Mesendoderm (in vitro differentiated cells): ENCODE data around the gene MEGF9.

Source experiments
- DNase-seq: peaks from one replicate; pipeline ENCODE4 v3.0.0; 2013
- H2AK5ac ChIP-seq: 2 replicates; pipeline ENCODE4 v1.6.1; 2013; ENCODE audit warnings: low read length, inconsistent platforms
- H2BK120ac ChIP-seq: 2 replicates; pipeline ENCODE4 v1.6.1; 2013; ENCODE audit warnings: low read depth, mild to moderate bottlenecking, low read length, moderate library complexity, mixed read lengths
- H2BK15ac ChIP-seq: replicated peaks from 2 replicates; pipeline ENCODE4 v1.6.1; 2013; ENCODE audit warnings: low read depth, mild to moderate bottlenecking, moderate library complexity
- H2BK5ac ChIP-seq: 2 replicates; pipeline ENCODE4 v1.6.1; 2013; ENCODE audit warnings: low read length, inconsistent platforms
- H3K18ac ChIP-seq: 2 replicates; pipeline ENCODE4 v1.6.1; 2013; ENCODE audit warnings: mild to moderate bottlenecking, low read length, mixed read lengths
- H3K23ac ChIP-seq: one replicate; pipeline ENCODE4 v1.6.1; 2013; ENCODE audit warnings: low read length
- H3K27ac ChIP-seq: 2 replicates; pipeline ENCODE4 v1.5.1; 2013; ENCODE audit warnings: low read depth, mild to moderate bottlenecking, inconsistent platforms, low read length, moderate library complexity
- H3K27me3 ChIP-seq: 2 replicates; pipeline ENCODE4 v1.6.1; 2013; ENCODE audit warnings: low read length, control low read depth, mild to moderate bottlenecking, inconsistent platforms; ENCODE audit not compliant: insufficient read depth, poor library complexity
- H3K36me3 ChIP-seq: 2 replicates; pipeline ENCODE4 v1.6.1; 2013; ENCODE audit warnings: low read length, inconsistent platforms; ENCODE audit not compliant: control insufficient read depth, insufficient read depth
- H3K4ac ChIP-seq: one replicate; pipeline ENCODE4 v1.6.1; 2013; ENCODE audit warnings: low read depth, mild to moderate bottlenecking, low read length, moderate library complexity
- H3K4me1 ChIP-seq: 2 replicates; pipeline ENCODE4 v1.6.1; 2013; ENCODE audit warnings: low read depth, low read length, inconsistent platforms; ENCODE audit not compliant: control insufficient read depth
- H3K4me2 ChIP-seq: 2 replicates; pipeline ENCODE4 v1.6.1; 2013; ENCODE audit warnings: low read length
- H3K4me3 ChIP-seq: 2 replicates; pipeline ENCODE4 v1.5.1; 2013; ENCODE audit warnings: mild to moderate bottlenecking, low read length
- H3K56ac ChIP-seq: one replicate; pipeline ENCODE4 v1.6.1; 2013; ENCODE audit warnings: low read length
- H3K79me1 ChIP-seq: 2 replicates; pipeline ENCODE4 v1.6.1; 2013; ENCODE audit warnings: low read length, inconsistent platforms
- H3K79me2 ChIP-seq: 2 replicates; pipeline ENCODE4 v1.6.1; 2013; ENCODE audit warnings: mild to moderate bottlenecking, low read length; ENCODE audit not compliant: control insufficient read depth, insufficient read depth
- H3K9ac ChIP-seq: 2 replicates; pipeline ENCODE4 v1.6.1; 2013; ENCODE audit warnings: low read length, inconsistent platforms
- H4K5ac ChIP-seq: one replicate; pipeline ENCODE4 v1.6.1; 2013; ENCODE audit warnings: low read length
- H4K8ac ChIP-seq: one replicate; pipeline ENCODE4 v1.6.1; 2013; ENCODE audit warnings: low read depth, mild to moderate bottlenecking, control low read depth, low read length, moderate library complexity
- WGBS: extraction: QIAGEN DNeasy Blood & Tissue Kit; methylation state at CpG from one replicate; pipeline ENCODE4 v1.1.7; 2013; ENCODE audit warnings: low lambda C conversion rate, missing lambda C conversion rate; ENCODE audit not compliant: insufficient coverage; ENCODE audit errors: extremely low coverage; 5-methylcytosine and 5-hydroxymethylcytosine counted together

MEGF9 gene

GRCh38 chr9:120609636-120610035 lies 104.6 kb downstream of the MEGF9 start:
- Histone ChIP-seq H3K79me2 (no peaks in the 10 kb centered on the region), H3K27ac (no peak overlapping the region), H4K8ac (no peak overlapping the region), H2AK5ac (no peak overlapping the region), H2BK15ac (no peak overlapping the region), H3K4ac (no peak overlapping the region), H3K18ac (no peak overlapping the region), H3K23ac (no peak overlapping the region), H4K5ac (no peak overlapping the region), H2BK120ac (no peak overlapping the region), H2BK5ac (no peak overlapping the region), H3K56ac (no peak overlapping the region), H3K36me3 (no peaks in the 10 kb centered on the region), H3K9ac (no peak overlapping the region), H3K4me1 (no peaks in the 10 kb centered on the region), H3K4me3 (no peak overlapping the region), H3K27me3 (no peaks in the 10 kb centered on the region), H3K4me2 (no peak overlapping the region), H3K79me1 (no peaks in the 10 kb centered on the region)
- WGBS = no CpG with 5 or more reads among the region's 2 CpGs
- DNase-seq = no peak

DNA sequence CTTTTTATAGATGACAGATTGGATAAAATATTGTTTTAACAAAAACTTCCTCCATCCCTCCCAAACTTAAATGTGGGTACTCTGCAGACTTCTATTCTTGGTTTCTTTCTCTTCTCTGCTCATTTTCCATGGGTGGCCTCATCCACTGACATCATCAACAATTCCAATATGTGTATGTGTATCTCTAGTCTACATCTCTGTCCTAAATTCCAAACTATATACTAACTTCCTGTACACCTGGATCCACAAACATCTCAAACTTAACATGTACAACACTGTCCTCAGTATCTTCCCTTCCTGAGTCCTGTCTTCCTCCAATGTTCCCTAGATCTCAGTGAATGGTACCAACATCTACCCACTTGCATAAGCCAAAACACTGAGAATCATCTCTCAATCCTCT lies 105.8 kb downstream of the MEGF9 start:
- Histone ChIP-seq H3K27me3 (no peaks in the 10 kb centered on the region), H3K4me1 (no peaks in the 10 kb centered on the region), H3K18ac (no peak overlapping the region), H3K36me3 (no peaks in the 10 kb centered on the region), H2BK120ac (no peak overlapping the region), H3K79me1 (no peaks in the 10 kb centered on the region), H3K23ac (no peak overlapping the region), H3K4ac (no peak overlapping the region), H2BK15ac (no peak overlapping the region), H3K79me2 (no peaks in the 10 kb centered on the region), H4K5ac (no peak overlapping the region), H3K4me3 (no peak overlapping the region), H2AK5ac (no peak overlapping the region), H3K4me2 (no peak overlapping the region), H3K9ac (no peak overlapping the region), H3K27ac (no peak overlapping the region), H3K56ac (no peak overlapping the region), H4K8ac (no peak overlapping the region), H2BK5ac (no peak overlapping the region)
- no peak for DNase-seq

DNA sequence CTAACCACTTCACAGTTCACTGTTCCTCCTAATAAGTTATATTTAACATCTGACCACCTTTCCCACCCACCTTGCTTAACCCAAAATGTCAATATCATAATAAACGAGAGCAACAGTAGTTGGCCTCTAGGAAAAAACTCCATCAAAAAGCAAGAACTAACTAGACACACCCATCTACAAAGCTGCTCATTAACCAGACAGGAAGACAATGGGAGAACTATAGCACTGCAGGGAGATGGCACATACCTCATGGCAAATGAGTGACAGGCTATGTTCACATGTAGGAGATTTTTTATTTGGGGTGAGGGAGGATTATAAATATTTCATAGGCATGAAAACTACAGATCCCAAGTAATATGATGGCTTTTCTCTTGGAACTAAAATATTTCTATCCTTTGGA lies 110.7 kb downstream of the MEGF9 start:
- Histone ChIP-seq H3K4me2 (no peak overlapping the region), H2BK120ac (no peak overlapping the region), H2BK15ac (no peak overlapping the region), H2BK5ac (no peak overlapping the region), H3K4ac (no peak overlapping the region), H3K23ac (no peak overlapping the region), H3K56ac (no peak overlapping the region), H4K5ac (no peak overlapping the region), H3K27me3 (no peaks in the 10 kb centered on the region), H3K9ac (no peak overlapping the region), H3K4me3 (no peak overlapping the region), H3K27ac (no peak overlapping the region), H2AK5ac (no peak overlapping the region), H3K36me3 (no peaks in the 10 kb centered on the region), H3K79me2 (no peaks in the 10 kb centered on the region), H4K8ac (no peak overlapping the region), H3K18ac (no peak overlapping the region), H3K79me1 (no peaks in the 10 kb centered on the region), H3K4me1 (no peaks in the 10 kb centered on the region)
- no CpG with 5 or more reads among the region's 1 CpG for WGBS
- DNase-seq = no peak

DNA sequence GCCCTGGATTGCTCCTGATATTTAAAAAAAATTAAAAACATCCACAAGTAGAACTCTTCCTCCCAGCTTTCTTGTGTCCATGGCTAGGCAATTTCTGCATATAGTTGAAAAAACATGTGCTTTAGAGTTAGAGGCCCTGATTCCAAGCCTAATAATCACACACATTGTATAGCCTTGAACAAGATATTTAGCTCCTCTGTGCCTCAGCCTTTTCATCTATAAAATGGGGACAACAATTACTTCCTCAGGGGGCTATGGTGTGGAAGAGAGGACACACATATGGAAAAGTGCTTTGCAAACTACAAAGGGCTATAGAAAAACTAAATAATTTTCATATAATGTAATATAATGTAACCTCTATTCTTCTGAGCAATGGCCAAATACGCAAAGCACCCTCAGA lies 111.3 kb downstream of the MEGF9 start:
- WGBS = no CpG with 5 or more reads among the region's 1 CpG
- Histone ChIP-seq H3K4me2 (no peak overlapping the region), H3K79me1 (no peaks in the 10 kb centered on the region), H3K23ac (no peak overlapping the region), H2BK120ac (no peak overlapping the region), H3K9ac (no peak overlapping the region), H3K27ac (no peak overlapping the region), H3K36me3 (no peaks in the 10 kb centered on the region), H3K4ac (no peak overlapping the region), H3K4me3 (no peak overlapping the region), H3K79me2 (no peaks in the 10 kb centered on the region), H3K27me3 (no peaks in the 10 kb centered on the region), H3K18ac (no peak overlapping the region), H2BK15ac (no peak overlapping the region), H2BK5ac (no peak overlapping the region), H4K8ac (peak overlapping the region; percentile 28), H3K4me1 (no peaks in the 10 kb centered on the region), H3K56ac (no peak overlapping the region), H4K5ac (no peak overlapping the region), H2AK5ac (no peak overlapping the region)
- no peak for DNase-seq

DNA sequence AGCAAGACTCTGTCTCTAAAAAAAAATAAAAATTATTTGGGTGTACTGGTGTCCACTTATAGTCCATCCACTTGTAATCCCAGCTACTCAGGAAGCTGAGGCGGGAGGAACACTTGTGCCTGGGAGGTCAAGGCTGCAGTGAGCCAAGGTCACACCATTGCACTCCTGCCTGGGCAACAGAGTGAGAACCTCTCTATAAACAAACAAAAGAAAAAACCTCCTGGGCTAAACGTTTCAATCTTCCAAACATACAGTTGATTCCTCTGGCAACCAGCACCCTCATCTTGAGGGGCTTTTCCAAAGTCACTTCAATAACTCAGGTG lies 120.4 kb downstream of the MEGF9 start:
- no peak overlapping the region for H3K18ac ChIP-seq
- H3K9ac ChIP-seq = no peak overlapping the region
- no peaks in the 10 kb centered on the region for H3K79me2 ChIP-seq
- H2BK120ac ChIP-seq = no peak overlapping the region
- no peak overlapping the region for H2BK5ac ChIP-seq
- no peak overlapping the region for H4K8ac ChIP-seq
- H2BK15ac ChIP-seq = no peak overlapping the region
- no peaks in the 10 kb centered on the region for H3K4me1 ChIP-seq
- H3K79me1 ChIP-seq = no peaks in the 10 kb centered on the region
- H2AK5ac ChIP-seq = no peak overlapping the region
- no peak overlapping the region for H3K4ac ChIP-seq
- H3K27ac ChIP-seq = no peak overlapping the region
- no peak overlapping the region for H3K23ac ChIP-seq
- H3K4me3 ChIP-seq = no peak overlapping the region
- DNase-seq = no peak
- WGBS = no CpG with 5 or more reads among the region's 2 CpGs
- no peaks in the 10 kb centered on the region for H3K27me3 ChIP-seq
- H3K36me3 ChIP-seq = no peaks in the 10 kb centered on the region
- no peak overlapping the region for H3K56ac ChIP-seq
- no peak overlapping the region for H4K5ac ChIP-seq
- no peak overlapping the region for H3K4me2 ChIP-seq

DNA sequence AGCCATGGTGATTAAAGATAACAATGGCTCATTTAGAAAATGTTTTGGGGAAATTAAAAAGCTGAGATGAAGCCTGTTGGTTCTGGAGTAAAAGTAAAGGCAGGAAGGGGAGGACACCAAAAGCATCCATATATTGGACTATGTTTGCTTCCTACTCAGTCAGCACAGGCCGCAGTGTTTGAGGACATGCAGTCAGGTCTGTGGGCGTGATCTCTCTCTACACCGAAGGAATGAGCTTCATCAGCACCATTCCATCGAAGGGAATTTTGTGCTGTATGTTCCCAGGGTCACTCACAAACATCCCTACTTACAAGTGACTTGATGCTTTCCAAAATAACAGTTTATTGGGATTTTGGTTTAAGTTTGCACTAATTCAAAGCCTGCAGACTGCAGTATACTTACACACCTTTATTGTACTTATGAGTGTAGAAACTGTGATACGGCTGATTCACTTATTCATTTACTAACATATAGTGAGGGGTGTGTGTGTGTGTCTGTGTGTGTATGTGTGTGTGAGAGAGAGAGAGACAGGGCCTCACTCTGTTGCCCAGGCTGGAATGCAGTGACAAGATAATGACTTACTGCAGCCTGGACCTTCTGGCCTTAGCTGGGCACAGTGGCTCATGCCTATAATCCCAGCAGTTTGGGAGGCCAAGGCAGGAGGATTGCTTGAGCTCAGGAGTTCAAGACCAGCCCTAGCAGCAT lies 120.9 kb downstream of the MEGF9 start:
- no peak overlapping the region for H3K23ac ChIP-seq
- no peak overlapping the region for H4K8ac ChIP-seq
- H4K5ac ChIP-seq = no peak overlapping the region
- no peaks in the 10 kb centered on the region for H3K27me3 ChIP-seq
- H2BK5ac ChIP-seq = no peak overlapping the region
- no peak overlapping the region for H3K4me3 ChIP-seq
- H3K4me1 ChIP-seq = no peaks in the 10 kb centered on the region
- no peak overlapping the region for H2BK120ac ChIP-seq
- no peak overlapping the region for H3K9ac ChIP-seq
- H3K36me3 ChIP-seq = no peaks in the 10 kb centered on the region
- H3K79me1 ChIP-seq = no peaks in the 10 kb centered on the region
- H3K56ac ChIP-seq = no peak overlapping the region
- DNase-seq = no peak
- H3K4ac ChIP-seq = no peak overlapping the region
- no peaks in the 10 kb centered on the region for H3K79me2 ChIP-seq
- H2AK5ac ChIP-seq = no peak overlapping the region
- no peak overlapping the region for H3K27ac ChIP-seq
- H3K4me2 ChIP-seq = no peak overlapping the region
- no peak overlapping the region for H3K18ac ChIP-seq
- H2BK15ac ChIP-seq = no peak overlapping the region
- no CpG with 5 or more reads among the region's 5 CpGs for WGBS
